Loucy (cell line): ENCODE data around the gene CFH.
"Not testable (repeated sequence)": the region's sequence is repeated elsewhere in the genome, so short reads cannot be mapped to it uniquely, and the experiment has no call there.

Experiments
- CTCF ChIP-seq: fragments of 200-600 bp; sonication (generic); conservative IDR thresholded peaks from 2 replicates; pipeline ENCODE4 v1.5.1; 2014; ENCODE audit warnings: mild to moderate bottlenecking, antibody characterized with exemption, low read length
- EZH2phosphoT487 ChIP-seq: fragments of 200-600 bp; IDR thresholded peaks from 2 replicates; pipeline ENCODE4 v1.6.1; 2018; ENCODE audit warnings: antibody characterized with exemption, mild to moderate bottlenecking, moderate library complexity, borderline replicate concordance

GRCh38 chr1:196791252-196791651 is 139.4 kb downstream of the CFH start:
- TF ChIP-seq CTCF, EZH2phosphoT487: not testable (repeated sequence)
